NCI-H1417 (cell line): ENCODE measurements around the gene MAGI2.
"Not testable (repeated sequence)": the region's sequence is repeated elsewhere in the genome, so short reads cannot be mapped to it uniquely, and the experiment has no call there.

ENCODE experiments used
- DNase-seq, 3 experiments: peaks; one replicate each; lab custom pipeline; 2025; lab: John Stamatoyannopoulos, UW

MAGI2 gene

GRCh38 chr7:78649236-78649635 is 804.2 kb downstream of the MAGI2 start:
- DNase-seq = no peak

GRCh38 chr7:78642751-78643150 is 810.7 kb downstream of the MAGI2 start:
- no peak for DNase-seq

- no peak for DNase-seq
Observed at GRCh38 chr7:78638364-78638763, 815.1 kb downstream of the MAGI2 start.

GRCh38 chr7:78636727-78637126 is 816.7 kb downstream of the MAGI2 start:
- DNase-seq = no peak

- peak in 1 of 3 experiments; percentile 50 for DNase-seq
Observed at GRCh38 chr7:78635026-78635793, 818.3 kb downstream of the MAGI2 start.

- DNase-seq = peak in 2 of 3 experiments; percentile 40 to 84
Observed at GRCh38 chr7:78634093-78634492, 819.4 kb downstream of the MAGI2 start.

DNA sequence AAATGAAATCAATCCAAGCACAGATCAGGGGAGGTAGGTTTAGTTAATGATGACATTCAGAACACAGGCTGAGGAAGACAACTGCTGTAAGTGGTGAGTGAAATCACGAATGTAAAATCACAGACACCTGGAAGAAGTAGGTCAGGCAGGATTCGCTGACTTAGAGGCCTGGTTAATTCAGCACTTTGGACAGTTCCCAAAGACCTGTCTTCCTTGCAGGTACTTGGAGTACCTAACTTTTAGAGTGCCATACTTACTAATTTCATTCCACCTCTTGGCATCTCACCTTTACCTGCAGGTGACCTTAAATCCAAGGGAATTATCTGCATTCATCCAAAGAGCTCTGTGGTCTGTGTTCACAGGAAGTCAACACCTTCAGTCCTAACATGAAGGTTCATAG is 832.5 kb downstream of the MAGI2 start:
- DNase-seq = no peak

GRCh38 chr7:78616539-78616938 is 836.9 kb downstream of the MAGI2 start:
- no peak for DNase-seq

- no peak for DNase-seq
Observed at GRCh38 chr7:78609281-78609680, 844.2 kb downstream of the MAGI2 start.

DNA sequence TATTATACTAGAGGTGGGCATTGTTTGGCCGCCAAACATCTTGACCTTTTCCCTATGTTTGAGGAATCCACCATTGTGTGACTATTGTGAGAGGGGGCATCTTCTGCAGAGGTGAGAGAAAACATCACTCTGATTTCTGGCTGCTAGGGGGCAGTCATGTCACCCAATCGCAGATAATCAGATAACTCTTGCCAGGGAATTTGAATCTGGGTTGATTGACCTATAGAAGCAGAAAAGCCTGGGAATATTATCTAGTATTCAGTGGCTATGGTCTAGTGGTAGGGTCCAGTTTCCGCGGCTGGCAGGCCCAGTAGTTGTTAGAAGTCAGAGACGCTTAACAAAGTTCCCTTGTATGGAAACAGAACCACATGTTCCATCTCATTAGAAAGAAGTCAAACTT is 846.4 kb downstream of the MAGI2 start:
- DNase-seq = no peak

GRCh38 chr7:78605119-78605518 is 848.3 kb downstream of the MAGI2 start:
- no peak for DNase-seq

GRCh38 chr7:78601728-78602127 is 851.7 kb downstream of the MAGI2 start:
- DNase-seq = no peak

DNA sequence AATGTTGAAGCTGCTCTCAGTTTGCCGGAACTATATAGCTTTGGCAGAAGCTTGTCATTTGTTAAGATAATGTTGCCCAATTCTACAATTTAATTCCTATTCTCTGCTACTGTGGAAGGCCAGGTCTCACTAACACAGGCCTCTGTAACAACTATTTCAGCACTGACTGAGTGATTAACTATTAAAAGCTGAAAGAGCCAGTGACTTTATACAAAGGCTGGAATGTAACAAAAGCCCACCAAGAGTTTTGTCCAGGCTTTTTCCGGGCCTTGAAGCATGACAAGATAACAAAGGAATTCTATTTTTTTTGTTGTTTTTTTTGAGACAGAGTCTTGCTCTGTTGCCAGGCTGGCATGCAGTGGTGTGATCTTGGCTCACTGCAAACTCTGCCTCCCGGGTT is 859.3 kb downstream of the MAGI2 start:
- no peak for DNase-seq

GRCh38 chr7:78588393-78588792 is 865.1 kb downstream of the MAGI2 start:
- peak in 1 of 3 experiments; percentile 47 for DNase-seq

- DNase-seq = no peak
Observed at GRCh38 chr7:78587443-78588044, 865.9 kb downstream of the MAGI2 start.

DNA sequence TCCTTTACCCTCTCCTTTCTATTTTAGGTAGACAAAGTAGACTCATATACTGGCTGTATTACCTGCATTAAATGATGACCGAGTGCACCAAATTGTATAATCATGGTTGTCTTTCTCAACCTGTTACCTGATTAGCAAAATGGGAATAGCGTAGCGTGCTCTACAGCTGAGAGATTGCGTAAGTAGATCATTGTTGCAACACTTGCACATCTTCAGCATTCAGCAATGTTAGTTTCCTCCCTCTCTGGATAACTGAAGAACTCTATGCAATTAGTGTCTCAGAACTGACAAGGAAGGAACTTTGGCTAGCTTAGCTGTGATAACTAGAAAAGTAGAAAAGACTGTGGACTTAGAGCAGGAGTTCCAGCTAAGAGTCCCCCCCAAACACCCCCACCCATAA is 867.5 kb downstream of the MAGI2 start:
- no peak for DNase-seq

DNA sequence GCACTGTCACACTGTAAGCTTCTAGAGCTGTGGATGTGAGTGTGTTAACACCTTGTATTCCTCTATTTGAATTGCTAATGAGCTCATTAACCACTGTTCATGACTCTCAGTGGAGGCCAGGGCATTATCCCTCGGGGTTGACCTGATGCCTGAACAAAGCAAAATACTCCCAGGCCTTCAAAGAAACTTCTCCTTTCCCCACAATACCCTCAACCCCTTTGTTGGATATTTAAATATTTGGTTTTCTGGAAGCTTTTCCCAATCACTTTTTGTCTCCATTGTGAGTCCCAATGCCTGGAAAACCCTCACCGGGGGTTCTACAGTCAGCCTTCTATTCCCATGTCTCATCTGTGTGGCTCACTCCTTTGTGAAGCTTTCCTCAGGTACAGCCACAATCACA is 874.8 kb downstream of the MAGI2 start:
- no peak for DNase-seq

GRCh38 chr7:78577174-78577952 is 876.1 kb downstream of the MAGI2 start:
- not testable (repeated sequence) for DNase-seq

GRCh38 chr7:78576236-78576635 is 877.2 kb downstream of the MAGI2 start:
- no peak for DNase-seq

GRCh38 chr7:78571292-78571691 is 882.2 kb downstream of the MAGI2 start:
- DNase-seq = peak in 1 of 3 experiments; percentile 11

- no peak for DNase-seq
Observed at GRCh38 chr7:78568690-78569089, 884.8 kb downstream of the MAGI2 start.

DNA sequence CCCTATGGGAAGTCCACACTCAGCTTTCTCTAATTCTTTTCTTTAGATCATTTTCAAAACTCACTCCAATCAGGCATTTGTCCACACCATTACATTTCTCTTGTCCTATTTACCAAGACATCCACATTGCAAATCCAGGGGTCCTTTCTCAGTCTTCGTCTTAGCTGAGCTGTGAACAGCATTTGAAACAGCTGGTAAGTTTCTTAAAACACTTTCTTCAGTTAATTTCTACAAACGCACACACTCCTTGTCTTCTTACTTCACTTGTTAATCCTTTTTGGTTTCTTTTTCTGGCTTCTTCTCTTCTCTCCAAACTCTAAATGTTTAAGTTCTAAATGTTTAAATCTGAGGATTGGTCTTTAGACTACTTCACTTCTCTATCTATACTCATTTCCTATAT is 885.6 kb downstream of the MAGI2 start:
- DNase-seq = no peak

DNA sequence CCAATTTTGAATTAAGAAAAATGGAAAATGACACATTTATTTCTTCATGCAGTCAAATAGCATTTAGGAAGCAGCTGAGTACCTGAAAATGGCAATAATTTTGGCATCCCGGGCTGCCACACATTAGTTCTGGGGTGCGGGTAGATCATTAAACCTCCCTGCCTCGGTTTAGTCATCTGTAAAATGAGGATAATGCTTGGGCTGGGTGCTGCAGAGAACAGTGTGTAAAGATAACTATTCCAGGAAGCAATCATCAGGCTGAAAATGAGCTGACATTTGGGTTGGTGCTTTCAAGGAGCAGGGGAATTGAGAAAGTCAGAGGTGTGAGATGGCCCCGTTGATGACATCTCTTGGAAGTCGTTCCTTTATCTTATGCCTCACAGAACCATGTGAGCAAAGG is 887.7 kb downstream of the MAGI2 start:
- no peak for DNase-seq
